ENCODE results near the gene AMH. TPM values are rescaled to one million over a fixed set of nuclear protein-coding genes. Genes with fewer than 3 reads are reported as not detected.

The AMH gene
- total and polyA plus RNA-seq, 2 of the 13 experiments (the other 11 are each of a cell fraction or from before 2014, with no cell fraction given): 0.03 to 0.18 TPM

GRCh38 chr19:2236314-2237050, 12.6 kb upstream of the AMH start, which contains the start of the genes PLEKHJ1 and SF3A2 (continued):
- peak; percentile 84 for TF ChIP-seq SMYD3 (CRISPR knock-in tag; IDR thresholded peaks at IDR 0.05)
- TF ChIP-seq THAP11 (CRISPR knock-in tag; IDR thresholded peaks at IDR 0.05): peak; percentile 92
- TF ChIP-seq ZNF510 (CRISPR knock-in tag; IDR thresholded peaks at IDR 0.05; ENCODE audit: low read depth): peak; percentile 90; the same call in 1 of the 2 replicates
- TF ChIP-seq, protein P1, sequence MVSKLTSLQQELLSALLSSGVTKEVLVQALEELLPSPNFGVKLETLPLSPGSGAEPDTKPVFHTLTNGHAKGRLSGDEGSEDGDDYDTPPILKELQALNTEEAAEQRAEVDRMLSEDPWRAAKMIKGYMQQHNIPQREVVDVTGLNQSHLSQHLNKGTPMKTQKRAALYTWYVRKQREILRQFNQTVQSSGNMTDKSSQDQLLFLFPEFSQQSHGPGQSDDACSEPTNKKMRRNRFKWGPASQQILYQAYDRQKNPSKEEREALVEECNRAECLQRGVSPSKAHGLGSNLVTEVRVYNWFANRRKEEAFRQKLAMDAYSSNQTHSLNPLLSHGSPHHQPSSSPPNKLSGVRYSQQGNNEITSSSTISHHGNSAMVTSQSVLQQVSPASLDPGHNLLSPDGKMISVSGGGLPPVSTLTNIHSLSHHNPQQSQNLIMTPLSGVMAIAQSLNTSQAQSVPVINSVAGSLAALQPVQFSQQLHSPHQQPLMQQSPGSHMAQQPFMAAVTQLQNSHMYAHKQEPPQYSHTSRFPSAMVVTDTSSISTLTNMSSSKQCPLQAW (CRISPR knock-in tag; IDR thresholded peaks at IDR 0.05): peak; percentile 94
- no peak for TF ChIP-seq ZNF549 (CRISPR knock-in tag; IDR thresholded peaks at IDR 0.05)
- peak; percentile 84 for TF ChIP-seq POLR2G (IDR thresholded peaks at IDR 0.05; ENCODE audit: low read depth, low read length)
- 0 out of 2 replicates have a peak, but pooled peaks have one; percentile 74 for TF ChIP-seq AFF4 (CRISPR knock-in tag; IDR thresholded peaks at IDR 0.05)
- 0 out of 4 replicates have a peak, but pooled peaks of 1 of the 2 experiments have one; percentile 29 for TF ChIP-seq REST (IDR thresholded peaks at IDR 0.05; ENCODE audit: borderline replicate concordance in 1 of 2, low read depth in 1 of 2, low read length in 2 of 2)
- peak; percentile 99 for TF ChIP-seq RNF2 (conservative IDR thresholded peaks at IDR 0.05; ENCODE audit: low read depth)
- no peak for TF ChIP-seq BCLAF1 (IDR thresholded peaks at IDR 0.05)
- TF ChIP-seq BCL3 (CRISPR knock-in tag; IDR thresholded peaks at IDR 0.05): peak; percentile 95
- peak; percentile 68 for TF ChIP-seq ZBTB21 (CRISPR knock-in tag; IDR thresholded peaks at IDR 0.05)

All from HepG2 (cell line).